ENCODE data around the gene OR2T33.

The OR2T33 gene

GRCh38 chr1:248231117-248231516, 46.7 kb downstream of the OR2T33 start, which contains the start of gene OR2M4:
Gene OR2M4, plus strand, starts transcription at chr1:248231417. Its CDS starts 7,512 bp downstream, at chr1:248238929.
- no peak for TF ChIP-seq FOXP2 (optimal IDR thresholded peaks at IDR 0.05; ENCODE audit: borderline replicate concordance, extremely low read depth, extremely low read length, insufficient read depth)
- no peak for TF ChIP-seq REST (IDR thresholded peaks at IDR 0.05; ENCODE audit: insufficient read depth in 1 of 2, low read depth in 2 of 2, low read length in 2 of 2)
- no peak for TF ChIP-seq TAF1 (IDR thresholded peaks at IDR 0.05; ENCODE audit: borderline replicate concordance, insufficient read depth, low read length)
- no peak for TF ChIP-seq SIN3A (IDR thresholded peaks at IDR 0.05; ENCODE audit: borderline replicate concordance, insufficient read depth, low read length)
- TF ChIP-seq POLR2AphosphoS5 (IDR thresholded peaks at IDR 0.05; ENCODE audit: low read depth, low read length): no peak

DNA sequence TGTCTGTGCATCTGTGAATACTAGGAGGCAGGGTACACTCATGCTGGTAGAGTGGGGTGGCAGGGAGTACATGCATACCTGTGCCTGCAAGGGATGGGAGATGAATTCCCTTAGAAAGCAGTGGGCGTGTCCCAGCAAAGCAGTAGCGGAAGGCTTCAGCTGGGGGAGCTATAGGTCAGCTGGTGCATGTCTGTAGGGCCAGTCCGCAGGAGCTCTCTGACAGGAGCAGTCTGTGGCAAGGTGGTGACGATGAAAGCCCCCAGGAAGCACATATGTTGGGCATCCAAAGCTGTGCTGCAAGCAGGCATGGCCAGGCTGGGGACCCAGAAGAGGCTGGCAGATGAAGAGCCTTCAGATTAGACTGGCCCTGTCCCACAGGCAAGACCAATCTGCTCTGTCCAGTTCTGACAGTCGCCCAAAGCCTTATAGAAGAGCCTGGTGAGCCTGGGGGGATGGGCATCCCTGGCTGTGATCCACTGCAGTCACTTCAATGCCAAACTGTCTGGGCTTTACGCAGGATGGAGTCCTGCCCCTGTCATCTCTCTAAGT, 48.3 kb downstream of the OR2T33 start:
- TF ChIP-seq SIN3A (IDR thresholded peaks at IDR 0.05; ENCODE audit: borderline replicate concordance, insufficient read depth, low read length): no peak
- TF ChIP-seq POLR2AphosphoS5 (IDR thresholded peaks at IDR 0.05; ENCODE audit: low read depth, low read length): no peak
- TF ChIP-seq REST (IDR thresholded peaks at IDR 0.05; ENCODE audit: insufficient read depth in 1 of 2, low read depth in 2 of 2, low read length in 2 of 2): no peak
- no peak for TF ChIP-seq FOXP2 (optimal IDR thresholded peaks at IDR 0.05; ENCODE audit: borderline replicate concordance, extremely low read depth, extremely low read length, insufficient read depth)
- TF ChIP-seq TAF1 (IDR thresholded peaks at IDR 0.05; ENCODE audit: borderline replicate concordance, insufficient read depth, low read length): no peak

- TF ChIP-seq SIN3A (IDR thresholded peaks at IDR 0.05; ENCODE audit: borderline replicate concordance, insufficient read depth, low read length) (no peak), REST (IDR thresholded peaks at IDR 0.05; ENCODE audit: insufficient read depth in 1 of 2, low read depth in 2 of 2, low read length in 2 of 2) (no peak), TAF1 (IDR thresholded peaks at IDR 0.05; ENCODE audit: borderline replicate concordance, insufficient read depth, low read length) (no peak), POLR2AphosphoS5 (IDR thresholded peaks at IDR 0.05; ENCODE audit: low read depth, low read length) (no peak), FOXP2 (optimal IDR thresholded peaks at IDR 0.05; ENCODE audit: borderline replicate concordance, extremely low read depth, extremely low read length, insufficient read depth) (no peak)
Measured at GRCh38 chr1:248225537-248225936, 52.2 kb downstream of the OR2T33 start.
